Keratinocyte (primary cell): ENCODE measurements around the gene AGPAT2. TPM values are rescaled to one million over a fixed set of nuclear protein-coding genes. Genes with fewer than 3 reads are reported as not detected.
A peak's percentile ranks its signal among the peaks of the same experiment; 100 is the strongest.

Experiments
- DNase-seq: peaks from one replicate; pipeline ENCODE4 v3.0.0-alpha.2; 2011; ENCODE audit warnings: low read depth, missing footprints, low spot score
- FAIRE-seq: peaks from 2 replicates; lab custom pipeline; 2011; peaks lifted over from hg19 to GRCh38; lab: Jason Lieb, UNC
- H2AFZ ChIP-seq: 2 replicates; pipeline ENCODE4 v1.6.0; 2012; ENCODE audit warnings: low read length, control low read depth, inconsistent platforms; ENCODE audit not compliant: control insufficient read depth
- H3K27ac ChIP-seq: 2 replicates; pipeline ENCODE4 v1.5.1; 2011; ENCODE audit warnings: low read length; ENCODE audit not compliant: control insufficient read depth, insufficient read depth
- H3K27me3 ChIP-seq: 3 replicates; pipeline ENCODE4 v1.6.0; 2011; ENCODE audit warnings: low read length; ENCODE audit not compliant: control insufficient read depth, insufficient read depth; ENCODE audit errors: extremely low read depth
- H3K36me3 ChIP-seq, 2 experiments: 2 replicates in 1 of 2; 3 replicates in 1 of 2; pipeline ENCODE4 v1.5.1; 2011; ENCODE audit warnings: low read length in 2 of 2, mild to moderate bottlenecking in 1 of 2; ENCODE audit not compliant: control insufficient read depth in 2 of 2, insufficient read depth in 2 of 2; ENCODE audit errors: extremely low read depth in 1 of 2
- H3K4me1 ChIP-seq: 3 replicates; pipeline ENCODE4 v1.5.1; 2011; ENCODE audit warnings: low read length; ENCODE audit not compliant: control insufficient read depth, insufficient read depth; ENCODE audit errors: extremely low read depth
- H3K4me2 ChIP-seq: 3 replicates; pipeline ENCODE4 v1.6.0; 2011; ENCODE audit warnings: low read depth, low read length; ENCODE audit not compliant: control insufficient read depth, insufficient read depth; ENCODE audit errors: extremely low read depth
- H3K4me3 ChIP-seq, 3 experiments: fragments of 200-600 bp in 1 of 3; sonication (generic) in 1 of 3; 2 replicates in 2 of 3; 3 replicates in 1 of 3; pipeline ENCODE4 v1.5.1; 2011 to 2016; ENCODE audit warnings: low read length in 3 of 3, mild to moderate bottlenecking in 3 of 3, control low read depth in 2 of 3, inconsistent platforms in 1 of 3, low read depth in 1 of 3, mixed read lengths in 1 of 3, mixed run types in 1 of 3, moderate library complexity in 1 of 3; ENCODE audit not compliant: control insufficient read depth in 2 of 3, insufficient read depth in 2 of 3; ENCODE audit errors: extremely low read depth in 1 of 3
- H3K79me2 ChIP-seq: 2 replicates; pipeline ENCODE4 v1.6.0; 2012; ENCODE audit warnings: low read length; ENCODE audit not compliant: control insufficient read depth, insufficient read depth
- H3K9ac ChIP-seq: 3 replicates; pipeline ENCODE4 v1.6.0; 2011; ENCODE audit warnings: low read length; ENCODE audit not compliant: control insufficient read depth, insufficient read depth; ENCODE audit errors: extremely low read depth
- H3K9me1 ChIP-seq: 3 replicates; pipeline ENCODE4 v1.6.0; 2011; ENCODE audit warnings: low read length; ENCODE audit not compliant: control insufficient read depth, insufficient read depth; ENCODE audit errors: extremely low read depth
- H3K9me3 ChIP-seq: 2 replicates; pipeline ENCODE4 v1.5.1; 2012; ENCODE audit warnings: low read depth, low read length; ENCODE audit not compliant: control insufficient read depth
- H4K20me1 ChIP-seq: 3 replicates; pipeline ENCODE4 v1.6.0; 2011; ENCODE audit warnings: low read length; ENCODE audit not compliant: control insufficient read depth, insufficient read depth; ENCODE audit errors: extremely low read depth
- CTCF ChIP-seq, 3 experiments: IDR thresholded peaks in 1 of 3; conservative IDR thresholded peaks in 1 of 3; optimal IDR thresholded peaks in 1 of 3; 2 replicates in 2 of 3; 3 replicates in 1 of 3; pipeline versions ENCODE3 to v1.5.1; 2011; ENCODE audit warnings: low read length in 3 of 3, mild to moderate bottlenecking in 3 of 3, moderate library complexity in 2 of 3, control low read depth in 1 of 3, inconsistent platforms in 1 of 3; ENCODE audit not compliant: insufficient read depth in 2 of 3; ENCODE audit errors: extremely low read depth in 1 of 3
- EZH2 ChIP-seq: IDR thresholded peaks from one replicate; pipeline ENCODE4 v1.6.1; 2012; ENCODE audit warnings: inconsistent platforms, mild to moderate bottlenecking, low read length, moderate library complexity
- dilution Hi-C: fragments of 300-500 bp; cut with MboI; formaldehyde crosslinking; loops from one replicate; pipeline ENCODE4 v1.7.0; 2020; ENCODE audit warnings: low sequenced_read_pairs; ENCODE audit not compliant: extremely low pct_ligation_motif_present
- polyA plus RNA-seq, 5 experiments: library from polyadenylated mRNA; depleted of rRNA in 3 of 5; stranded (reverse) in 3 of 5; stranded (forward) in 1 of 5; unstranded in 1 of 5; fragments of >200 nt; gene quantifications; 1 replicate in 1 of 5; 2 replicates in 3 of 5; 3 replicates in 1 of 5; pipeline versions ENCODE4 v1.2.1 to v1.2.3, GENCODE V29; 2011 to 2012; ENCODE audit warnings: missing spikeins in 2 of 5, low read depth in 1 of 5, low replicate concordance in 1 of 5

Gene AGPAT2
- polyA plus RNA-seq, 1 donor (not counting 4 experiments of a cell fraction or from before 2014, with no cell fraction given): 26.5 TPM

- Histone ChIP-seq H3K4me1 (peaks cover 6% of the 10 kb centered on the region), H3K9me3 (no peaks in the 10 kb centered on the region), H3K9ac (no peak overlapping the region), H3K27ac (no peak overlapping the region), H3K79me2 (no peaks in the 10 kb centered on the region), H3K4me3 (no peak overlapping the region), H3K27me3 (peaks cover 19% of the 10 kb centered on the region), H2AFZ (peak overlapping the region; percentile 36), H3K9me1 (no peaks in the 10 kb centered on the region), H3K36me3 (no peaks in the 10 kb centered on the region), H3K4me2 (no peak overlapping the region), H4K20me1 (no peaks in the 10 kb centered on the region)
- DNase-seq (no peak), FAIRE-seq (no peak)
- no peak for TF ChIP-seq CTCF (optimal IDR thresholded peaks at IDR 0.05 in 1 of 3, IDR thresholded peaks at IDR 0.05 in 1 of 3, conservative IDR thresholded peaks at IDR 0.05 in 1 of 3; ENCODE audit: extremely low read depth in 1 of 3, insufficient read depth in 2 of 3, low read length in 3 of 3)
- TF ChIP-seq EZH2: no peak
- dilution Hi-C loops: no loop called here
These were observed 31.6 kb downstream of the AGPAT2 start for GRCh38 chr9:136655536-136656182.

- Histone ChIP-seq H3K9ac (no peak overlapping the region), H3K4me2 (no peak overlapping the region), H3K9me3 (no peaks in the 10 kb centered on the region), H3K9me1 (no peaks in the 10 kb centered on the region), H3K27me3 (peaks cover 19% of the 10 kb centered on the region), H3K36me3 (no peaks in the 10 kb centered on the region), H2AFZ (no peak overlapping the region), H4K20me1 (no peaks in the 10 kb centered on the region), H3K4me3 (no peak overlapping the region), H3K79me2 (no peaks in the 10 kb centered on the region), H3K27ac (no peak overlapping the region), H3K4me1 (peaks cover 6% of the 10 kb centered on the region)
- FAIRE-seq (no peak), DNase-seq (no peak)
- TF ChIP-seq CTCF (optimal IDR thresholded peaks at IDR 0.05 in 1 of 3, IDR thresholded peaks at IDR 0.05 in 1 of 3, conservative IDR thresholded peaks at IDR 0.05 in 1 of 3; ENCODE audit: extremely low read depth in 1 of 3, insufficient read depth in 2 of 3, low read length in 3 of 3): no peak
- TF ChIP-seq EZH2: no peak
- dilution Hi-C loops: no loop called here
These were observed 32.3 kb downstream of the AGPAT2 start for GRCh38 chr9:136654820-136655535.
